Transverse colon (tissue), 4 donors: Measurements from ENCODE around the gene DENND1C. TPM values are rescaled to one million over a fixed set of nuclear protein-coding genes. Genes with fewer than 3 reads are reported as not detected.

Experiments
- DNase-seq: peaks from one replicate; pipeline ENCODE4 v3.0.0-alpha.2; 2019
- H3K27ac ChIP-seq, 4 donors: fragments of 200-600 bp; sonication (generic); 2 replicates each; pipeline ENCODE4 v1.5.1; 2016 to 2018; ENCODE audit warnings: inconsistent platforms in 4 of 4
- H3K27me3 ChIP-seq: fragments of 200-600 bp; sonication (generic); 2 replicates; pipeline ENCODE4 v1.5.1; 2017; ENCODE audit warnings: inconsistent platforms
- H3K36me3 ChIP-seq, 4 donors: fragments of 200-600 bp; sonication (generic); 2 replicates each; pipeline ENCODE4 v1.5.1; 2017 to 2019; ENCODE audit warnings: inconsistent platforms in 4 of 4
- H3K4me1 ChIP-seq, 4 donors: fragments of 200-600 bp; sonication (generic); 2 replicates each; pipeline ENCODE4 v1.5.1; 2017 to 2020; ENCODE audit warnings: inconsistent platforms in 4 of 4
- H3K4me3 ChIP-seq, 4 donors: fragments of 200-600 bp; sonication (generic); 1 replicate in 1 of 4; 2 replicates in 3 of 4; pipeline versions ENCODE4 v1.5.1 to v1.6.1; 2017 to 2019; ENCODE audit warnings: inconsistent platforms in 4 of 4
- H3K9me3 ChIP-seq, 2 donors: fragments of 200-600 bp; sonication (generic); 2 replicates each; pipeline ENCODE4 v1.5.1; 2017 to 2019; ENCODE audit warnings: inconsistent platforms in 2 of 2
- CTCF ChIP-seq, 5 experiments: fragments of 200-600 bp in 3 of 5; fragments of 450-650 bp in 2 of 5; sonication (generic) in 3 of 5; IDR thresholded peaks; 1 replicate in 2 of 5; 2 replicates in 3 of 5; pipeline ENCODE4 v1.5.1; 2016 to 2017; ENCODE audit warnings: antibody characterized with exemption in 5 of 5, inconsistent platforms in 3 of 5, mild to moderate bottlenecking in 2 of 5, moderate library complexity in 1 of 5
- EP300 ChIP-seq: sonication (generic); formaldehyde crosslinking; IDR thresholded peaks from one replicate; pipeline ENCODE4 v1.6.1; 2017; ENCODE audit warnings: antibody characterized with exemption, low read depth
- POLR2A ChIP-seq: fragments of 450-650 bp; IDR thresholded peaks from one replicate; pipeline ENCODE4 v1.6.1; 2016; ENCODE audit warnings: antibody characterized with exemption, mild to moderate bottlenecking, moderate library complexity
- POLR2AphosphoS5 ChIP-seq, 3 donors: sonication (generic); formaldehyde crosslinking; IDR thresholded peaks; one replicate each; pipeline ENCODE4 v1.6.1; 2016; ENCODE audit warnings: antibody characterized with exemption in 3 of 3
- WGBS, 2 donors: methylation state at CpG; one replicate each; pipeline ENCODE4 v1.1.5; 2018; ENCODE audit warnings: low coverage in 1 of 2; 5-methylcytosine and 5-hydroxymethylcytosine counted together
- in situ Hi-C, 4 donors: fragments of 200-750 bp; cut with MboI; loops; one replicate each; pipeline versions ENCODE4 v1.15.0 to v1.15.1; 2017; ENCODE audit warnings: low sequenced_read_pairs in 3 of 4, low pct_ligation_motif_present in 1 of 4, low pct_unique_long_range_greater_than_20kb in 1 of 4
- intact Hi-C: fragments of 100-400 bp; cut with DNase I; formaldehyde crosslinking; loops from one replicate; pipeline ENCODE4 v1.15.1; 2023; ENCODE audit warnings: low total_unique reads
- total RNA-seq, 4 donors: library from RNA; depleted of rRNA; stranded (reverse); fragments of >200 nt; gene quantifications; one replicate each; pipeline ENCODE4 v1.1.0, GENCODE V29; 2016

The DENND1C gene
- total RNA-seq: 1 to 10 TPM in 3 of 4 donors, under 1 TPM in 1; 0.40 to 7.5 (median 5.0) TPM

- TF ChIP-seq EP300 (no peak), POLR2A (peak; percentile 42), CTCF (IDR thresholded peaks at IDR 0.05) (peak in 4 of 5 experiments; percentile 21 to 28 (median 25)), POLR2AphosphoS5 (IDR thresholded peaks at IDR 0.05) (no peak)
- no peaks in the 10 kb centered on the region for H3K9me3 ChIP-seq
- peaks cover 4% of the 10 kb centered on the region for H3K27me3 ChIP-seq
- peak within 1 kb of the TSS in 3 of 4 donors; percentile 23 to 44 (median 25) for H3K4me3 ChIP-seq
- H3K36me3 ChIP-seq: no peaks in the 10 kb centered on the region
- peaks cover 1 to 3% (median 3%) of the 10 kb centered on the region in 4 donors for H3K4me1 ChIP-seq
- H3K27ac ChIP-seq: peak within 1 kb of the TSS; percentile 11 to 64 (median 60)
- 19 to 35% methylated on average over 4 to 22 of the region's 24 CpGs for WGBS, 2 donors
- intact Hi-C loops (no loop called here), in situ Hi-C loops (no loop called here)
- peak; percentile 66 for DNase-seq
Measured at GRCh38 chr19:6481541-6482342, at the start of gene DENND1C. Gene DENND1C, minus strand, starts transcription at chr19:6481787. Its CDS starts 92 bp downstream, at chr19:6481695.

GRCh38 chr19:6530386-6531162 is 49.0 kb upstream of the DENND1C start, which contains the start of gene TNFSF9:
Gene TNFSF9, plus strand, starts transcription at chr19:6531026. Its CDS starts 11 bp downstream, at chr19:6531037.
- no peaks in the 10 kb centered on the region for H3K9me3 ChIP-seq
- WGBS, 2 donors: 0 to 1% methylated on average over 4 to 30 of the region's 44 CpGs
- H3K36me3 ChIP-seq: no peaks in the 10 kb centered on the region
- intact Hi-C loops: loop anchor here (10.0 kb wide), 1 partner anchor 344 kb away; no protein-coding TSS in a partner anchor
- TF ChIP-seq POLR2A (peak; percentile 68), CTCF (IDR thresholded peaks at IDR 0.05) (no peak), EP300 (no peak), POLR2AphosphoS5 (IDR thresholded peaks at IDR 0.05) (peak; percentile 82 to 92 (median 86))
- peak within 1 kb of the TSS; percentile 15 to 64 (median 50) for H3K4me3 ChIP-seq
- H3K27ac ChIP-seq: peak within 1 kb of the TSS; percentile 52 to 74 (median 65)
- peaks cover 10 to 42% (median 23%) of the 10 kb centered on the region in 4 donors for H3K4me1 ChIP-seq
- in situ Hi-C loops: no loop called here
- peaks cover 21% of the 10 kb centered on the region for H3K27me3 ChIP-seq
- DNase-seq: peak; percentile 94

- no peaks in the 10 kb centered on the region for H3K9me3 ChIP-seq
- DNase-seq: no peak
- in situ Hi-C loops (loop anchor here in 1 of 4 donors (10.0 kb wide), 1 partner anchor 205 kb away; the partner anchor contains the start of genes GPR108 and TRIP10), intact Hi-C loops (loop anchor here (10.0 kb wide), 1 partner anchor 345 kb away; no protein-coding TSS in a partner anchor)
- H3K27me3 ChIP-seq: peaks cover 21% of the 10 kb centered on the region
- H3K4me1 ChIP-seq: peaks cover 10 to 42% (median 23%) of the 10 kb centered on the region in 4 donors
- H3K36me3 ChIP-seq: no peaks in the 10 kb centered on the region
- no peak for TF ChIP-seq POLR2AphosphoS5 (IDR thresholded peaks at IDR 0.05)
- no peak for TF ChIP-seq POLR2A
- no peak for TF ChIP-seq CTCF (IDR thresholded peaks at IDR 0.05)
- no peak for TF ChIP-seq EP300
- H3K4me3 ChIP-seq: peak overlapping the region in 2 of 4 donors; percentile 43 to 56
- H3K27ac ChIP-seq: peak overlapping the region in 2 of 4 donors; percentile 58 to 72
- WGBS, 2 donors: 68 to 79% methylated on average over 2 of the region's 2 CpGs
Measured at GRCh38 chr19:6529937-6530385, 48.4 kb upstream of the DENND1C start.
